Suprapubic skin (tissue), 4 donors: ENCODE data around the gene ZFYVE28. TPM values are rescaled to one million over a fixed set of nuclear protein-coding genes. Genes with fewer than 3 reads are reported as not detected.

ENCODE experiments used
- DNase-seq, 2 donors: peaks; one replicate each; pipeline ENCODE4 v3.0.0-alpha.2; 2019; ENCODE audit warnings: low spot score in 2 of 2
- H3K27ac ChIP-seq: fragments of 200-600 bp; sonication (generic); one replicate; pipeline ENCODE4 v1.5.1; 2019
- H3K27me3 ChIP-seq: fragments of 200-600 bp; sonication (generic); one replicate; pipeline ENCODE4 v1.5.1; 2019
- H3K36me3 ChIP-seq: fragments of 200-600 bp; sonication (generic); one replicate; pipeline ENCODE4 v1.5.1; 2019
- H3K4me1 ChIP-seq: fragments of 200-600 bp; sonication (generic); one replicate; pipeline ENCODE4 v1.5.1; 2019
- H3K4me3 ChIP-seq: fragments of 200-600 bp; sonication (generic); one replicate; pipeline ENCODE4 v1.5.1; 2019; ENCODE audit warnings: mild to moderate bottlenecking
- H3K9me3 ChIP-seq: fragments of 200-600 bp; sonication (generic); one replicate; pipeline ENCODE4 v1.5.1; 2019
- EP300 ChIP-seq: sonication (generic); formaldehyde crosslinking; IDR thresholded peaks from one replicate; pipeline ENCODE4 v1.6.1; 2017; ENCODE audit warnings: antibody characterized with exemption
- POLR2A ChIP-seq, 2 donors: fragments of 450-650 bp; IDR thresholded peaks; one replicate each; pipeline ENCODE4 v1.6.1; 2017; ENCODE audit warnings: antibody characterized with exemption in 2 of 2, mild to moderate bottlenecking in 2 of 2, moderate library complexity in 2 of 2
- POLR2AphosphoS5 ChIP-seq, 3 donors: sonication (generic); formaldehyde crosslinking; IDR thresholded peaks; one replicate each; pipeline ENCODE4 v1.6.1; 2017; ENCODE audit warnings: antibody characterized with exemption in 3 of 3
- WGBS: methylation state at CpG from one replicate; pipeline ENCODE4 v1.1.5; 2018; 5-methylcytosine and 5-hydroxymethylcytosine counted together
- total RNA-seq, 4 donors: library from RNA; depleted of rRNA; stranded (reverse); fragments of >200 nt; gene quantifications; one replicate each; pipeline ENCODE4 v1.1.0, GENCODE V29; 2016
- TF ChIP-seq, protein P1 (sequence below), 2 donors: fragments of 200-600 bp in 1 of 2; fragments of 450-650 bp in 1 of 2; sonication (generic) in 1 of 2; IDR thresholded peaks; one replicate each; pipeline ENCODE4 v1.5.1; 2016 to 2019; ENCODE audit warnings: antibody characterized with exemption in 2 of 2, mild to moderate bottlenecking in 1 of 2, moderate library complexity in 1 of 2

ZFYVE28 gene
- total RNA-seq, 4 donors from 2014 or later = 7.6 to 21.3 (median 9.9) TPM

- no peak overlapping the region for H3K27ac ChIP-seq
Measured at GRCh38 chr4:2274320-2275043, 144.0 kb downstream of the ZFYVE28 start.

DNA sequence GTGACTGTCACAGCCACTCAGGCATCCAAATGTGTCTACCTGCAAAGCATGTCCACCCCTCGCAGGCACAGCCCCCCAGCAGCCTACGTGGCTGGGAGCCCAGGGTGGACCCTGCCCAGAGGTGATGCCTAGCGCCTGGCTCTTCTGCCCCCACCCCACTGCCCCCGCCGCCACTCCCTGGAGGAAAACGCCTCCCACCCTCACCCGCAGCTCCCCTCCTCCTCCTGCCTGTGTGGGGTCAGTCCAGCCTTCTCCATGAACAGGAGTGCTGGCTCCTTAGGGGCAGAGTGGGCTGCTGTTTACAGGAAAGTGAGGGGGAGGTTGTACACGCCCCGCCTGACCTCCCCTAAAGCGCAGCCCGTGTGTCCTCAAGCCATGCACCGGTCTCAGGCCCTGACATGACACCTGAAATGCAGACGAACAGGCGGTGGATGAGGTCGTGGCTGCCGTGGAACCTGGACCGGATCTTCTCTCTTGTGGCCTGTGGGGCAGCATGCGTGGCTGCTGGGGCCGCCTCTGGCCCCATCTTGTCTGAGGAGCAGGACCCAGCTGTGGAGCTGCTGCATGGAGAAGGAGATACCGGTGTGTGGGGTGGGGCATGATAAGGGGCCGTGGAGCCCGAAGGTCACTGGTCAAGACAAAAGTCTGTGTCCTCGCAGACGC is 144.7 kb downstream of the ZFYVE28 start:
- no peak for DNase-seq
- no peaks in the 10 kb centered on the region for H3K9me3 ChIP-seq
- H3K27me3 ChIP-seq = no peaks in the 10 kb centered on the region
- no peaks in the 10 kb centered on the region for H3K4me1 ChIP-seq
- WGBS = 90% methylated on average over 17 of the region's 24 CpGs
- TF ChIP-seq POLR2A (IDR thresholded peaks at IDR 0.05) (no peak), POLR2AphosphoS5 (IDR thresholded peaks at IDR 0.05) (no peak), EP300 (no peak)
- TF ChIP-seq, protein P1, sequence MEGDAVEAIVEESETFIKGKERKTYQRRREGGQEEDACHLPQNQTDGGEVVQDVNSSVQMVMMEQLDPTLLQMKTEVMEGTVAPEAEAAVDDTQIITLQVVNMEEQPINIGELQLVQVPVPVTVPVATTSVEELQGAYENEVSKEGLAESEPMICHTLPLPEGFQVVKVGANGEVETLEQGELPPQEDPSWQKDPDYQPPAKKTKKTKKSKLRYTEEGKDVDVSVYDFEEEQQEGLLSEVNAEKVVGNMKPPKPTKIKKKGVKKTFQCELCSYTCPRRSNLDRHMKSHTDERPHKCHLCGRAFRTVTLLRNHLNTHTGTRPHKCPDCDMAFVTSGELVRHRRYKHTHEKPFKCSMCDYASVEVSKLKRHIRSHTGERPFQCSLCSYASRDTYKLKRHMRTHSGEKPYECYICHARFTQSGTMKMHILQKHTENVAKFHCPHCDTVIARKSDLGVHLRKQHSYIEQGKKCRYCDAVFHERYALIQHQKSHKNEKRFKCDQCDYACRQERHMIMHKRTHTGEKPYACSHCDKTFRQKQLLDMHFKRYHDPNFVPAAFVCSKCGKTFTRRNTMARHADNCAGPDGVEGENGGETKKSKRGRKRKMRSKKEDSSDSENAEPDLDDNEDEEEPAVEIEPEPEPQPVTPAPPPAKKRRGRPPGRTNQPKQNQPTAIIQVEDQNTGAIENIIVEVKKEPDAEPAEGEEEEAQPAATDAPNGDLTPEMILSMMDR (IDR thresholded peaks at IDR 0.05) = no peak
- H3K27ac ChIP-seq = no peak overlapping the region
- H3K36me3 ChIP-seq = peaks cover 10% of the 10 kb centered on the region
- no peak overlapping the region for H3K4me3 ChIP-seq

More at GRCh38 chr4:2274320-2275043, 144.0 kb downstream of the ZFYVE28 start:
- Histone ChIP-seq H3K27me3 (no peaks in the 10 kb centered on the region), H3K9me3 (no peaks in the 10 kb centered on the region), H3K4me1 (no peaks in the 10 kb centered on the region), H3K36me3 (peaks cover 10% of the 10 kb centered on the region), H3K4me3 (no peak overlapping the region)
- 89% methylated on average over 20 of the region's 21 CpGs for WGBS
- TF ChIP-seq POLR2A (IDR thresholded peaks at IDR 0.05) (no peak), POLR2AphosphoS5 (IDR thresholded peaks at IDR 0.05) (no peak), EP300 (no peak)
- TF ChIP-seq, protein P1 (IDR thresholded peaks at IDR 0.05) = no peak
- no peak for DNase-seq

- Histone ChIP-seq H3K4me1 (no peaks in the 10 kb centered on the region), H3K4me3 (no peak overlapping the region), H3K9me3 (no peaks in the 10 kb centered on the region), H3K27ac (no peak overlapping the region), H3K36me3 (peaks cover 10% of the 10 kb centered on the region), H3K27me3 (no peaks in the 10 kb centered on the region)
- TF ChIP-seq POLR2AphosphoS5 (IDR thresholded peaks at IDR 0.05) (no peak), EP300 (no peak), POLR2A (IDR thresholded peaks at IDR 0.05) (no peak)
- TF ChIP-seq, protein P1 (IDR thresholded peaks at IDR 0.05) = no peak
- DNase-seq = no peak
- WGBS = 89% methylated on average over 15 of the region's 15 CpGs
Measured at GRCh38 chr4:2273221-2273620, 145.2 kb downstream of the ZFYVE28 start.

GRCh38 chr4:2272828-2273120 is 145.7 kb downstream of the ZFYVE28 start:
- TF ChIP-seq POLR2A (IDR thresholded peaks at IDR 0.05) (no peak), POLR2AphosphoS5 (IDR thresholded peaks at IDR 0.05) (no peak)
- TF ChIP-seq, protein P1 (IDR thresholded peaks at IDR 0.05) = no peak
- Histone ChIP-seq H3K4me3 (no peak overlapping the region), H3K9me3 (no peaks in the 10 kb centered on the region), H3K27ac (no peak overlapping the region), H3K4me1 (no peaks in the 10 kb centered on the region), H3K27me3 (no peaks in the 10 kb centered on the region), H3K36me3 (peaks cover 10% of the 10 kb centered on the region)
- 79% methylated on average over 3 of the region's 6 CpGs for WGBS
- DNase-seq = no peak

GRCh38 chr4:2272026-2272827 is 146.2 kb downstream of the ZFYVE28 start:
- TF ChIP-seq POLR2AphosphoS5 (IDR thresholded peaks at IDR 0.05) (no peak), EP300 (no peak), POLR2A (IDR thresholded peaks at IDR 0.05) (no peak)
- TF ChIP-seq, protein P1 (IDR thresholded peaks at IDR 0.05) = no peak
- Histone ChIP-seq H3K27ac (no peak overlapping the region), H3K4me3 (no peak overlapping the region), H3K9me3 (no peaks in the 10 kb centered on the region), H3K27me3 (no peaks in the 10 kb centered on the region), H3K4me1 (no peaks in the 10 kb centered on the region), H3K36me3 (peaks cover 10% of the 10 kb centered on the region)
- WGBS = 98% methylated on average over 11 of the region's 25 CpGs
- DNase-seq = no peak
